Breast epithelium (tissue), 3 donors: ENCODE results near the gene TNNT1.

Experiments used
- POLR2A ChIP-seq: fragments of 450-650 bp; IDR thresholded peaks from one replicate; pipeline ENCODE4 v1.6.1; 2016; ENCODE audit warnings: antibody characterized with exemption, mild to moderate bottlenecking, moderate library complexity
- POLR2AphosphoS5 ChIP-seq, 3 donors: sonication (generic); formaldehyde crosslinking; IDR thresholded peaks; one replicate each; pipeline ENCODE4 v1.6.1; 2017; ENCODE audit warnings: antibody characterized with exemption in 3 of 3
- TF ChIP-seq, protein P1 (sequence below), 3 donors: fragments of 450-650 bp; IDR thresholded peaks; one replicate each; pipeline ENCODE4 v1.5.1; 2016 to 2017; ENCODE audit warnings: antibody characterized with exemption in 3 of 3, mild to moderate bottlenecking in 3 of 3, moderate library complexity in 3 of 3

DNA sequence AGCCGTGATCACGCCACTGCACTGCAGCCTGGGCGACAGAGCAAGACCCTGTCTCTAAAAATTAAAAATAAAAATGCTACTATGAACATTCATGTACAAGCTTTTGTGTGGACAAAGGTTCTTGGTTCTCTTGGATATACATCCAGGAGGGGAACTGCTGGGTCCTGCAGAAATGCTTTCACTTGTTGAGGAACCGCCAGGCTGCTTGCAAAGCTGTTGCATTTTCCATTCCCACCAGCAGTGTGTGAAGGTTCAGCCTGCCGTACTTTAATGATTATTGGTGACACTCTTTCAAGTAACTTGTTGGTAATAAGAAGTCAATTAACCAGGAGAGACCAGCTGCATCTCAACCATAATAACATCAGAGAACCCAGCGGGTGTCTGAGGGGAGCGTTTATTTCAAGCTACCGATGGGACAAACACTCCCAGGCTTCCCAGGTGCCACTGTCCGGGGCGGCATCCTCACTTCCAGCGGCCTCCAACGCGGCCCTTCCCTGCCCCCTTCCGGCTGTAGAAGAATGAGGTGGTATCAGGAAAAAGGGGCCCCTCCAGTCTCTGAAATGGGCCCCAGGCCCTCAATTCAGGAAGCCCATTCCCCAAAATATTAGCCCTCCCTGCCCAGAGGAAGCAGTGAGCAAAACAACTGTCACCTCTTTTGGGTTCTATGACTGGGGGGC, 16.4 kb downstream of the TNNT1 start:
- TF ChIP-seq, protein P1, sequence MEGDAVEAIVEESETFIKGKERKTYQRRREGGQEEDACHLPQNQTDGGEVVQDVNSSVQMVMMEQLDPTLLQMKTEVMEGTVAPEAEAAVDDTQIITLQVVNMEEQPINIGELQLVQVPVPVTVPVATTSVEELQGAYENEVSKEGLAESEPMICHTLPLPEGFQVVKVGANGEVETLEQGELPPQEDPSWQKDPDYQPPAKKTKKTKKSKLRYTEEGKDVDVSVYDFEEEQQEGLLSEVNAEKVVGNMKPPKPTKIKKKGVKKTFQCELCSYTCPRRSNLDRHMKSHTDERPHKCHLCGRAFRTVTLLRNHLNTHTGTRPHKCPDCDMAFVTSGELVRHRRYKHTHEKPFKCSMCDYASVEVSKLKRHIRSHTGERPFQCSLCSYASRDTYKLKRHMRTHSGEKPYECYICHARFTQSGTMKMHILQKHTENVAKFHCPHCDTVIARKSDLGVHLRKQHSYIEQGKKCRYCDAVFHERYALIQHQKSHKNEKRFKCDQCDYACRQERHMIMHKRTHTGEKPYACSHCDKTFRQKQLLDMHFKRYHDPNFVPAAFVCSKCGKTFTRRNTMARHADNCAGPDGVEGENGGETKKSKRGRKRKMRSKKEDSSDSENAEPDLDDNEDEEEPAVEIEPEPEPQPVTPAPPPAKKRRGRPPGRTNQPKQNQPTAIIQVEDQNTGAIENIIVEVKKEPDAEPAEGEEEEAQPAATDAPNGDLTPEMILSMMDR (IDR thresholded peaks at IDR 0.05) = no peak
- no peak for TF ChIP-seq POLR2AphosphoS5 (IDR thresholded peaks at IDR 0.05)
- TF ChIP-seq POLR2A = no peak
